NK-92 (cell line): ENCODE results near the gene EPB41L4B.

ENCODE experiments used
- DNase-seq: peaks from one replicate; lab custom pipeline; 2025; ENCODE audit not compliant: unreplicated experiment; lab: John Stamatoyannopoulos, UW

The EPB41L4B gene

DNA sequence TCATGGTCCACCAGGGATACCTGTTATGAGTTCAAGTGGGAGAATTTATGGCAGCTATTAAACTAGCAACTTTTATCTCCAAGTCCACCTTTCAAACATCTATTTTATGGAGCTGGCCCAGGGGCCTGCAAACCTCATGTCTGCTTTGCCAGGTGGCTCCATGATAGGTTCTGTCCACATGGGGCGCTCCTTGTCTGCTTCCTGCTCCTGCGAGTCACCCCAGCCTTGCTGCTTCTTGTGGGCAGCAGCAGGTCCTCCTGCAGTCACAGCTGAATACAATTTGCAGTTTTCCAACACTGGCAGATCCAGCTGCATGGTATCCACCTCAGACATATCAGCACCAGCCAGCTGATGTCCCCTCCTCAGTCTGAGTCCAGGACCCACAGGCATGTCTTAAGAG, 114.2 kb downstream of the EPB41L4B start:
- DNase-seq = no peak

- DNase-seq = no peak
Measured at GRCh38 chr9:109205526-109205925, 115.3 kb downstream of the EPB41L4B start.

DNA sequence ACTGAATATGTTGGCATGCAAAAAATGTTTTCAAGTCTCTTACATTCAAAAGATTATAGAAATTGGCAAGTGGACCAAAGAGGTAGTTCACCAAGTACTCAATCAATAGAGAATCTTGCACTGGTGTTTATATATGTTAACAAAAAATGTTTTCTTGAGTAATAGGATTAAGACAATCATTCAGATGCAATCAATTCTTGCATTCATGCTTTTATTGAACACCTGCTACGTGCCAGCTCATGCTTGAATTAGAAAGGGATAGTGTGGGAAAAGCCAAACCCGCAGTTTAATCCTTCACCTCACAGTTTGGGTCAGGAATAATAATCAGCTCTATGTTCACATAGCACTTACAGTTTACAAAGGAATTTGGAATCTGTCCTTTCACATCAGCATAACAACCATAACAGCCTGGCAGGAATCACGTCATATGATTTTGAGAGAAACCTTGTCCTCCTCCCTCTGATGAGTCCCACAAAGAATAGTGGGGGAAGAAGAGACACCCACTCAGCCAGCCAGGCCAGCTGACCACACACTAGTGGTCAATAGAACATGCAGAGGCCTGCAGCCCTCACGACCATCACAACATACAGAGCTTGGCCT, 117.0 kb downstream of the EPB41L4B start:
- no peak for DNase-seq

DNA sequence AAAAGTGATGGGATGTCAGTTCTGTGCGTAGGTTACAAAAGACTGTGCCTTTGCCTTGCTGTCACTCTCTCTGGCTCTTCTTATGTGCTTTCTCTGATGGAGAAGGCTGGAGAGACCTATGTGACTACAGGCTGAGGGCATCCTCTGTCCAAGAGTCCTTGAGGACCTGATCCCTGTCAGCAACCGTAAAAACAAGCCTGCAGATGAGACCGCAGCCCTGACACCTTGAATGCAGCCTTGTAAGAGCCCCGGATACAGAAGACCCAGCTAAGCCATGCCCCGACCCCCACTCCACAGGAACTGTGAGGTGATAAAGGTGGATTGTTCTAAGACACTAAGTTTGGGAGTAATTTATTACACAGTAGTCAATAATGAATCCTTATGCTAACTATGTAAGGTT, 121.2 kb downstream of the EPB41L4B start:
- DNase-seq = no peak

GRCh38 chr9:109198736-109199382, 122.0 kb downstream of the EPB41L4B start:
- DNase-seq = no peak

DNA sequence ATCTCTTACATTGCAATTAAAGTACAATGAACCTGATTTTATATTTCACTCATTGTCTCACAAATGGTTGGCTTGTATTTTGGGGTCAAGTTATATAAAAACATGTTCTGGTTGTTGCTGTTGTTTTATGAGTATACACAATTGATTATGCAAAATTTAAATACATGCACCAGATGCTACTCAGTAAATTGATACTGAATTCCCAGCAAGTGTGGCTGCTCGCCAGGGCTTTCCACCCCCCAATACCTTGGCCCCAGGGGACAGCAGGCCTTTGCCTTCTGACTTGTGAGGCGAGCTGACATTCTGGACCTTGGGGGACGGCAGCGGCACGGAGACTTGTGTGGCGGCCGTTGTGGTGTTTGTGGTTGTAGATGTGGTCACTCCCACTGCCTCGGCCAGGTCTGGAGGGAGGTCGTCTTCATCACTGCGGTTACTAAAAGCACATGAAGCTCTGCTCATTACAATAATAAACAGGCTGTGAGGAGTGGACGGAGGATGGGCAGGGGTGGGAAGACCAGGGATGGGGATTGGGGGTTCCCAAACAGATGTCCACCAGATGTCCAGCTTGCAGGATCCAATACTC, 126.8 kb downstream of the EPB41L4B start:
- DNase-seq = no peak

- DNase-seq = no peak
Measured at GRCh38 chr9:109192732-109193361, 128.0 kb downstream of the EPB41L4B start.

GRCh38 chr9:109191746-109192145, 129.1 kb downstream of the EPB41L4B start:
- DNase-seq = no peak

DNA sequence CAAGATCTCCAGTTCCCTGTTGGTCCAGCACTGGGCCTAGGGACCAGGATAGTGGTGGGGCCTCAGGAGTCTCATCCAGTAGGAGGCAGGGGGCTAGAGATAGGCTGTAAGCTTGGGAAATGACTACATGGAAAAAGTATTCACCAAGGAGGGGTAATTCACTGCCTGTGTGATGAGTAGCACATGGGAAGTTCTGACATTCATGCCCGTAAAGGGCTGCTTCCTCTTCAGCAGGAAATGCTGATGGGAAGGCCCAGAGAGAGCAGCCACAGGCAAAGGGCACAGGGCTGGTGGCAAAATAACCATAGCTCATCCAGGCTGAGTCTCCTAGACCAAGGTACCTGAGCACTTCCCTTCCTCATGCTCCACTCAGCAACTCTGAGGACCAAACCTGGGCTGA, 130.7 kb downstream of the EPB41L4B start:
- no peak for DNase-seq

GRCh38 chr9:109186857-109187520, 133.9 kb downstream of the EPB41L4B start:
- DNase-seq = no peak

GRCh38 chr9:109182940-109183798, 137.7 kb downstream of the EPB41L4B start:
- DNase-seq = no peak

DNA sequence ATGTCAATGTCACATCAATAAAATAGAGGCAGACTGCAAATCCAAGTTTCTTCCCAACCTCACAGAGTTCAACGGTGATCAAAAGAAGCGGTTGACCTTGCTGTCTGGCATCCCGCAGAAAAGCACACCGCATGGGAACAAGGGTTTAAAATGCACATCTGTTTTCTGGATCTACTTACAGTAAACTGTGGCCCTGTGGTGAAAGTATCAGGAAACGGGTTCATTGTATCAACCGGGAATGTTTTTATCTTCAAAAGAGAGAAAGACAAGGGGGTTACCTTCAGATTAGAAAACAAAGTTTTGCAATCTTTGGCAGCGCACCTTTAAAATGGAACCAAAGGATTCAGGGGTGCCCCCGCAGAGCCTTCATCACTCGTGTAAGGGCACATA, 138.3 kb downstream of the EPB41L4B start:
- no peak for DNase-seq

- no peak for DNase-seq
Measured at GRCh38 chr9:109181284-109181683, 139.6 kb downstream of the EPB41L4B start.

DNA sequence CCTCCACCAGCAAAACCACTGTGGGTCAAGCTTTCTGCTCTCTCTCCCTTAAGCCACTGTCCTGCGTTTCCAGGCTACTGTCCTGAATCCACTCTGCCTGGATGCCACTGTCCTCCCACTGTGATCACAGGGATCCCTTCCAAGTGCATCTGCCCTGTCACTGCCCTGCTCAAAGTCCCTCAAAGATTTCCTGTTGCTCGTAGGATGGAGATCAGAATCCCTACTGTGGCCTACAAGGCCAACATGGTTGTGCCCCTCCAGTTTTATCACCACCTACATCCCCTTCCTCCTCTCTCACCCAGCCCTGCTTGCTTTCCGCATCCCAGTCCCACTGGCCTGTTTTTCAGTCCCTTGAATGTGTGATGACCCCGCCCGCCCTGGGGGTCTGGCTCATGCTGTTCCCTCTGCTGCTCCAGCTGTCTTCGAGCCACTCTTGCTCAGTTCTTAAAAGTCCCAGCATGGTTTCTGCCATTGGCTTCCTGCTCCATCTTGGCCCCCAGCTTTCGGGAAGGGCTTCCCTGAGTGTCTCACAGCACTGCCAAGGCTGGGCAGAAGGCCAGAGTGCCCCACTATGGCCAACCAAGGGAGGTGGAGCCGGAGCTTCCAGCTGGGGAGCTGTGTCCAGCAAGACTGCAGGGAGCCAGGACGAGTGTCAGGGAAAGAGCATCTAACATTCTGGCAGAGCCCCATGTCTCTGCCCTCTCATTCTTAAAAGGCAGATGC, 140.9 kb downstream of the EPB41L4B start:
- DNase-seq = no peak

DNA sequence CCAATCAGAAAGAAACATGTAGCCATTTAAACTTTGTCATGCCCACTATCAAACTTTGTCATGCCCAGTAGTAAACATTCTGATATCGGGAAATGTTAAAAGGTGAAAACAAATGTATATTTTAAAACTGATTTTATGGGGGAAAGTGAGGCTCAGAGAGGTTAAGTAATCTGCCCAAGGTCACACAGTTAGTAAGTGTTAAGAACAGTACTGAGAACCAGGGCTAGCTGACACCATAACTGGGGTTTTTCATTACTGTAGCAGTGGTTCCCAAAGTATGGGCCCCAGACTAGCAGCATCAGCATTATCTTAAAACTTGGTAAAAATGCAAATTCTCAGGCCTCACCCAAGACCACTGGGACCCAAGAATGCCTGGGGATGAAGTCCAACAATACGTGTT, 143.9 kb downstream of the EPB41L4B start:
- DNase-seq = no peak

DNA sequence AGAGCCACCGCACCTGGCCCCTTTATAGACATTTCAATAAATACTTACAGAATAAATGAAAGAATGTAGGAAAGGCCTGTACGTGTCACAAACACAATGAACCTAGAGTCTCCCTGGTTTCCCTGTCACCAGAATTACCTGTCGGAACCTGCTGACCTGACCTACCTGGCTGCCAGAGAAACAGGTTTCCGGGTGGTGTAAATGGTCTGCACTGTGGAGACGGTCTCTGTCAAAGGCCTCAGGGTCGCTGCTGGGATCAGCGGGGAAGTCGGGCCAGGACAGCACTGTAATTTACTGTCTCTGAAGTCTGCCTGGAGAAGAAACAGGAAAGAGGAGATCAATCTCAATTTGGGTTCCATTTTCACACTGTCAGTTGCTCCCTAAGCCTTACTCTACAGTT, 144.5 kb downstream of the EPB41L4B start:
- no peak for DNase-seq

- DNase-seq = no peak
Measured at GRCh38 chr9:109172935-109173334, 147.9 kb downstream of the EPB41L4B start.

- no peak for DNase-seq
Measured at GRCh38 chr9:109171926-109172325, 148.9 kb downstream of the EPB41L4B start.

- no peak for DNase-seq
Measured at GRCh38 chr9:109168170-109168569, 152.7 kb downstream of the EPB41L4B start.

- no peak for DNase-seq
Measured at GRCh38 chr9:109167716-109168115, 153.1 kb downstream of the EPB41L4B start.
